Measurements from ENCODE around the gene TEX14. TPM values are rescaled to one million over a fixed set of nuclear protein-coding genes. Genes with fewer than 3 reads are reported as not detected.

The TEX14 gene, protein sequence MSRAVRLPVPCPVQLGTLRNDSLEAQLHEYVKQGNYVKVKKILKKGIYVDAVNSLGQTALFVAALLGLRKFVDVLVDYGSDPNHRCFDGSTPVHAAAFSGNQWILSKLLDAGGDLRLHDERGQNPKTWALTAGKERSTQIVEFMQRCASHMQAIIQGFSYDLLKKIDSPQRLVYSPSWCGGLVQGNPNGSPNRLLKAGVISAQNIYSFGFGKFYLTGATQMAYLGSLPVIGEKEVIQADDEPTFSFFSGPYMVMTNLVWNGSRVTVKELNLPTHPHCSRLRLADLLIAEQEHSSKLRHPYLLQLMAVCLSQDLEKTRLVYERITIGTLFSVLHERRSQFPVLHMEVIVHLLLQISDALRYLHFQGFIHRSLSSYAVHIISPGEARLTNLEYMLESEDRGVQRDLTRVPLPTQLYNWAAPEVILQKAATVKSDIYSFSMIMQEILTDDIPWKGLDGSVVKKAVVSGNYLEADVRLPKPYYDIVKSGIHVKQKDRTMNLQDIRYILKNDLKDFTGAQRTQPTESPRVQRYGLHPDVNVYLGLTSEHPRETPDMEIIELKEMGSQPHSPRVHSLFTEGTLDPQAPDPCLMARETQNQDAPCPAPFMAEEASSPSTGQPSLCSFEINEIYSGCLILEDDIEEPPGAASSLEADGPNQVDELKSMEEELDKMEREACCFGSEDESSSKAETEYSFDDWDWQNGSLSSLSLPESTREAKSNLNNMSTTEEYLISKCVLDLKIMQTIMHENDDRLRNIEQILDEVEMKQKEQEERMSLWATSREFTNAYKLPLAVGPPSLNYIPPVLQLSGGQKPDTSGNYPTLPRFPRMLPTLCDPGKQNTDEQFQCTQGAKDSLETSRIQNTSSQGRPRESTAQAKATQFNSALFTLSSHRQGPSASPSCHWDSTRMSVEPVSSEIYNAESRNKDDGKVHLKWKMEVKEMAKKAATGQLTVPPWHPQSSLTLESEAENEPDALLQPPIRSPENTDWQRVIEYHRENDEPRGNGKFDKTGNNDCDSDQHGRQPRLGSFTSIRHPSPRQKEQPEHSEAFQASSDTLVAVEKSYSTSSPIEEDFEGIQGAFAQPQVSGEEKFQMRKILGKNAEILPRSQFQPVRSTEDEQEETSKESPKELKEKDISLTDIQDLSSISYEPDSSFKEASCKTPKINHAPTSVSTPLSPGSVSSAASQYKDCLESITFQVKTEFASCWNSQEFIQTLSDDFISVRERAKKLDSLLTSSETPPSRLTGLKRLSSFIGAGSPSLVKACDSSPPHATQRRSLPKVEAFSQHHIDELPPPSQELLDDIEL (N-terminal part only)
- 0.34 TPM in 1 of 2 replicates, not detected in the other for total RNA-seq

DNA sequence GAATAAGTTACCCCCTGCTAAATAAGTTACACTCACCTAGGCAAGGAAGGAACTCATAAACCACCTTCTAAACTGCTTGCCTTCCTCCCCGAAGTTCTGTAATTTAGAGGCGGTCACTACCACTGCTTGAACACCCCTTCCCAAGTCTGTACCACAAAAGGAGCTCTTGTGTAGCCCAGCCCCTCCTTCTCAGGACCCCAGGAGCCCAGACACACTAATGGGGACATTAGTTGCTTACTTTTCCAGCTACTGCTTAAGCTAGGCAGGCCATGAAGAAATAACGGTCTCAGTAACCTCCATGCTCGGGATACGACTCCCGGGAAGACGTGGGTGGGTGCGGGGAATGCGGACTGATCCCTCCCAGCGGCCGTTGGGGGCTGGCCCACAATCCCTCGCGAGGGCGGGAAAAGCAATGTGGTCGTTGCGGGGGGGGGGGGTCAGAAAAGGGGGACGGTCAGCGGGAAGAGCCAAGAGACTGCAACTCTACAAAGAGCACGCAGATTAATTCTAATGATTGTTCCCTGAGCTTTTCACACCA is at the start of gene TEX14:
TEX14 (minus strand) TSS at position 345 of the 538 bp plus-strand sequence. CDS start 40,044 bp downstream, outside the sequence.

DNA sequence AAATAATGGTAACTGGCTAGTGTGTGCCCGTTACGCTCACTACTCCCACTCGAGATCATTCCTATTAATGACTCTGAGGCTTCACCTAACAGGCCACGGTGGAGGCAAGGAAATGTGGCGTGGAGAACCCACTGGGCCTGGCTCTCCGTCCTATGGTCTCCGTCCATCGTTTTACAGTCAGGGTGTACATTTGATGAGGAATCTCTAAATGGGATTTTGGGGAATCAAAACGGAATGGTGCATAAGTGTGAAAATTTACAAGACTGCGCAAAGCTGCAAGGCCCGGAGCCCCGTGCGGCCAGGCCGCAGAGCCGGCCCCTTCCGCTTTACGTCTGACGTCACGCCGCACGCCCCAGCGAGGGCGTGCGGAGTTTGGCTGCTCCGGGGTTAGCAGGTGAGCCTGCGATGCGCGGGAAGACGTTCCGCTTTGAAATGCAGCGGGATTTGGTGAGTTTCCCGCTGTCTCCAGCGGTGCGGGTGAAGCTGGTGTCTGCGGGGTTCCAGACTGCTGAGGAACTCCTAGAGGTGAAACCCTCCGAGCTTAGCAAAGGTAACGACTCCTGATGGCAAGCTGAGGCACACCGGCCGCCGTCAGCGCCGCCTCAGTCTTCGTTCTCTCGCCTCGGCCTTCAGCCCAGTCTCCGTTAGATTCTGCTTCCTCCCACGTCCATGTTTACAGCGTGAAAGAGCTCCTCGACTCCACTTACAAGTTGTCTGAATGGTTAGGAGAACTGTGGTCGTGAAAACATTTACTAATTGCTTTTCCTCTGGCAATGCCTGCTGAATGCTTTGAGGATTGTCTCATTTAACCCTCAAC is 602 bp upstream of the TEX14 start, which contains the start of gene RAD51C:
RAD51C (plus strand) TSS at position 364 of the 817 bp plus-strand sequence; CDS start at position 406, 42 bp downstream.

DNA sequence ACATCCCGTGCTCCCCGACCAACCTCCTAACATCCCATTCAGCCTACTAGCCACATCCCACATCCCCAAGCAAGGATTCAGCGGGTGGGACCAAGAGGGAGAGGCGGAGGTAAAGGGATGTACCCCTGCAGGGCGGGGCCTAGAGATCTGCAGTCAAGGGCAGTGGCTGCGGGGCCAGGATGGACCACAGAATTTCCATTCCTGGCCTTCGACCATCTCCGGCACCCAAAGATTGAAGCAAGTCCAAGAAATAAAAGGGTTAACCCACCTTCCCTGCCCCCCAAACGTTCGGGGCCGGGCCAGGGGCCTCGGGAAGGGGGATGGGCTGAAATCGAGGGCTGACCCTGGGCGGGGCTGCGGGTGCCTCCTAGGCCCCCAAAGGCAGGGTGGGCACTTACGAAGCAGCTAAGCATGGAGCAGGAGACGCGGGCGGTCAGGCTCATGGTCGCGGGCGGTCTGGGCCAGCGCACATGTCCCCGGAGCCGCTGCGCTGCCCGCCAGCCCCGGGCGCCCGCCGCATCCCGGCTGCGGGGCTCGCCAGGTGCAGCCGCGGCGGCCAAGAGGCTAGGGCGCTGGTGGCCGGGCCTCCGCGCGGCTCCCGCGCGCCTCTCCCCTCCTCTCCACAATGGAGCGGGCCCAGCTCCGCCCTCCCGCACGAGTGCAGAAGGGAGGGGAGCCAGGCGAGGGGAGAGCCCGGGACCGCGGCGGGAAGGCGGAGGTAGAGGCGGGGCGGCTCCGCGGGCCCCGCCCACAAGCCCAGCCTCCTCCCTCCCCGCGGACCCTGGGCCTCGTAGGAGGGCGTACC is 177.7 kb downstream of the TEX14 start, which contains the start of gene MTMR4:
MTMR4 (minus strand) TSS at position 674 of the 805 bp plus-strand sequence; CDS start at position 443, 231 bp downstream.

Other genes starting within 250 kb of the TEX14 start
- gene HSF5, start 203.6 kb downstream of the TEX14 start, total RNA-seq, result not detected in 2 replicates
- 30.7 and 41.9 TPM in 2 replicates for gene MTMR4, start 177.4 kb downstream of the TEX14 start, total RNA-seq
- gene RAD51C, start 557 bp upstream of the TEX14 start, total RNA-seq, result 27.8 and 31.0 TPM in 2 replicates
- 0.06 and 0.10 TPM in 2 replicates for gene PPM1E, start 63.8 kb upstream of the TEX14 start, total RNA-seq